KMS-11 (cell line): ENCODE data around the gene AMACR.

Experiments
- H2AFZ ChIP-seq: fragments of 200-600 bp; sonication (generic); 2 replicates; pipeline ENCODE4 v1.6.1; 2016; ENCODE audit warnings: antibody characterized with exemption, mixed run types, low read depth
- H3K27ac ChIP-seq: fragments of 200-600 bp; sonication (generic); 2 replicates; pipeline ENCODE4 v1.6.1; 2016; ENCODE audit warnings: mild to moderate bottlenecking, mixed run types
- H3K27me3 ChIP-seq: fragments of 200-600 bp; sonication (generic); 2 replicates; pipeline ENCODE4 v1.6.1; 2017; ENCODE audit warnings: mild to moderate bottlenecking, low read depth, mixed run types, moderate library complexity; ENCODE audit not compliant: insufficient read depth
- H3K36me3 ChIP-seq: fragments of 200-600 bp; sonication (generic); 2 replicates; pipeline ENCODE4 v1.6.1; 2017; ENCODE audit warnings: mild to moderate bottlenecking, mixed run types; ENCODE audit not compliant: insufficient read depth
- H3K4me1 ChIP-seq: fragments of 200-600 bp; sonication (generic); 2 replicates; pipeline ENCODE4 v1.6.1; 2016; ENCODE audit warnings: mild to moderate bottlenecking, low read depth, mixed run types; ENCODE audit not compliant: poor library complexity, severe bottlenecking
- H3K4me2 ChIP-seq: fragments of 200-600 bp; sonication (generic); 2 replicates; pipeline ENCODE4 v1.7.0; 2016; ENCODE audit warnings: mild to moderate bottlenecking, mixed run types
- H3K4me3 ChIP-seq: fragments of 200-600 bp; sonication (generic); IDR thresholded peaks from 2 replicates; pipeline ENCODE4 v1.6.1; 2017; ENCODE audit warnings: low read depth, low read length, mixed read lengths; ENCODE audit not compliant: insufficient read depth
- H3K79me2 ChIP-seq: fragments of 200-600 bp; sonication (generic); 2 replicates; pipeline ENCODE4 v1.6.1; 2016; ENCODE audit warnings: low read depth, mixed run types; ENCODE audit not compliant: insufficient read depth
- H3K9ac ChIP-seq: fragments of 200-600 bp; sonication (generic); 2 replicates; pipeline ENCODE4 v1.6.1; 2016; ENCODE audit warnings: mild to moderate bottlenecking, mixed run types
- H4K20me1 ChIP-seq: fragments of 200-600 bp; sonication (generic); 2 replicates; pipeline ENCODE4 v1.6.1; 2016; ENCODE audit warnings: mild to moderate bottlenecking, mixed run types; ENCODE audit not compliant: insufficient read depth
- TF ChIP-seq, protein P1 (sequence below): fragments of 200-600 bp; sonication (generic); conservative IDR thresholded peaks from 2 replicates; pipeline ENCODE4 v1.6.1; 2017; ENCODE audit warnings: low read depth, mild to moderate bottlenecking, antibody characterized with exemption, low read length, moderate library complexity, mixed read lengths

The AMACR gene

DNA sequence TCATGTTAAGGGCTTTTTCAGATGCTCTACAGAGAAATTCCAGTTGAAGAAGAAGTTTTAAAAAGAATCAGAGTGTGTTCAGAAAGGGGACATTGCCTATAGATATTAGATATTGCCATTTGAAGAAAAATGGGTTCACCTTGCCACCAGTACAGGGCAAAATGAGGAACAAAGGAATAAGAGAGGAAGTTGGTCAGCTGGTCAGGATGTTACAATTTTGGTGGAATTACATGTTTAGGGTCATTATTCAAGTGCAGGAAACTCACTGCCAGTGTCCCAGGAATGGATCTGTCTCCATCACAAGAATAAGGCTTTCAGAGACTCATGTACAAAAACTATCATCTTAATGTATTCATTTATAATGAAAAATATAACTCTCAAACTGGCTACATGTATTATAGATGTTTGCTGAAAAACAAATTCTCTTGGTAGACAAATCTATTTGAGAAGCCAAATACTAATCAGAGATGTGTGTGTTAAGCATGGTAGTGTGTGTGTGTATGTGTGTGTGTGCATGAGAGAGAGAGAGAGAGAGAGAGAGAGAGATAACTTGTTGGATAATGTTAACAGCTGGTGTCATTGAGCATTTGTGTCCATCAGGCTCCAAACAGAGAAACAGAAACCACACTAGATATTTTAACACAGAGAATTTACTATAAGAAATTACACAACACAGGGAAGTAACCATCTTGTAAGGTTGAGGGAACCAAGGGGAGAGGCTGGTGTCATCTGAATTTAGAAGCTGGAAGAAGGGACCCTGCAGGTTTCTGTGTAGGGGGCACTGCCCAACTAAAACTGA lies 40.1 kb upstream of the AMACR start:
- H3K4me3 ChIP-seq = no peak overlapping the region
- H3K4me2 ChIP-seq = no peak overlapping the region
- H3K79me2 ChIP-seq = no peaks in the 10 kb centered on the region
- no peaks in the 10 kb centered on the region for H3K4me1 ChIP-seq
- H3K9ac ChIP-seq = no peak overlapping the region
- H4K20me1 ChIP-seq = no peaks in the 10 kb centered on the region
- H3K27me3 ChIP-seq = no peaks in the 10 kb centered on the region
- no peak overlapping the region for H2AFZ ChIP-seq
- H3K36me3 ChIP-seq = no peaks in the 10 kb centered on the region
- H3K27ac ChIP-seq = no peak overlapping the region
- TF ChIP-seq, protein P1, sequence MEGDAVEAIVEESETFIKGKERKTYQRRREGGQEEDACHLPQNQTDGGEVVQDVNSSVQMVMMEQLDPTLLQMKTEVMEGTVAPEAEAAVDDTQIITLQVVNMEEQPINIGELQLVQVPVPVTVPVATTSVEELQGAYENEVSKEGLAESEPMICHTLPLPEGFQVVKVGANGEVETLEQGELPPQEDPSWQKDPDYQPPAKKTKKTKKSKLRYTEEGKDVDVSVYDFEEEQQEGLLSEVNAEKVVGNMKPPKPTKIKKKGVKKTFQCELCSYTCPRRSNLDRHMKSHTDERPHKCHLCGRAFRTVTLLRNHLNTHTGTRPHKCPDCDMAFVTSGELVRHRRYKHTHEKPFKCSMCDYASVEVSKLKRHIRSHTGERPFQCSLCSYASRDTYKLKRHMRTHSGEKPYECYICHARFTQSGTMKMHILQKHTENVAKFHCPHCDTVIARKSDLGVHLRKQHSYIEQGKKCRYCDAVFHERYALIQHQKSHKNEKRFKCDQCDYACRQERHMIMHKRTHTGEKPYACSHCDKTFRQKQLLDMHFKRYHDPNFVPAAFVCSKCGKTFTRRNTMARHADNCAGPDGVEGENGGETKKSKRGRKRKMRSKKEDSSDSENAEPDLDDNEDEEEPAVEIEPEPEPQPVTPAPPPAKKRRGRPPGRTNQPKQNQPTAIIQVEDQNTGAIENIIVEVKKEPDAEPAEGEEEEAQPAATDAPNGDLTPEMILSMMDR = no peak

DNA sequence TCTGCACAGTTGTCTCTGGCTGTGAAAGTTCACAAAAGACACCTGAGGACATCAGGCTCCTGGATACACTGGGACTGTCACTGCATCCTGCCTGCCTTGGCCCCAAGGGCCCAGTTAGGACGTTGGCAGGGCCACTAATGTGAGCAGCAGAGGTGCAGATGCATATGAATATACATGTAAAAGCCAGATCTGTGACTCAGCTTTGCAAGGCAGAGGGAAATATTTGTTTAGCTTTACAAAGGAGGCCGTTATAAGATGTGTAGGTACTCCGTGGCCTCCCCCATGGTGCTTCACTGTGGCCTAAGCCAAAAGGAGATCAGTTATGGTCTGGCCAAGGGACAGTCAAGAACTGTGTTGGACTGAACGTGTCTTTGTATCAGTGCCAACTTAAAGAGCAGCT lies 39.3 kb upstream of the AMACR start:
- Histone ChIP-seq H3K79me2 (no peaks in the 10 kb centered on the region), H3K9ac (no peak overlapping the region), H3K27ac (no peak overlapping the region), H3K4me1 (no peaks in the 10 kb centered on the region), H3K4me3 (no peak overlapping the region), H2AFZ (no peak overlapping the region), H3K27me3 (no peaks in the 10 kb centered on the region), H3K36me3 (no peaks in the 10 kb centered on the region), H4K20me1 (no peaks in the 10 kb centered on the region), H3K4me2 (no peak overlapping the region)
- TF ChIP-seq, protein P1 = no peak

DNA sequence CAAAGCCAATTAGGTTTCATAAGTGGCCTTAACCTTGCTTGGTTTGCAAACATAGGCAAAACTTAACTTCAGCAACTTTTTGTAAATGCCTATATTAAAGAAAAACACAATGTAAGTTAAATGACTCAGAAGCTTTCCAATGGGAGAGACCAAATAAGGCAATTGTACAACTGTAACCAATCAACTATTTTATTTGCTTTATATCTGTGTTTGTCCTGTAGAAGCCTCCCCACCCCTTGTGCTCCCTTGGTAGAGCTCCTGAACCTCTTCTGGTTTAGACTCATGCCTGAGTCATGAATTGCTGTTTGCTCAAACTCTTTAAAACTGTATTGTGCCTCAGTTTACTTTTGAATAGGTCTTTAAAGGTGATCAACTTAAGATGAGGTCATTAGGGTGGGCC lies 38.1 kb upstream of the AMACR start:
- H3K4me3 ChIP-seq = no peak overlapping the region
- H3K79me2 ChIP-seq = no peaks in the 10 kb centered on the region
- H3K4me2 ChIP-seq = no peak overlapping the region
- H3K36me3 ChIP-seq = no peaks in the 10 kb centered on the region
- H3K27me3 ChIP-seq = no peaks in the 10 kb centered on the region
- TF ChIP-seq, protein P1 = no peak
- H2AFZ ChIP-seq = no peak overlapping the region
- H3K9ac ChIP-seq = no peak overlapping the region
- H4K20me1 ChIP-seq = no peaks in the 10 kb centered on the region
- no peak overlapping the region for H3K27ac ChIP-seq
- H3K4me1 ChIP-seq = no peaks in the 10 kb centered on the region

GRCh38 chr5:34045023-34045422 lies 37.2 kb upstream of the AMACR start:
- no peaks in the 10 kb centered on the region for H3K4me1 ChIP-seq
- H3K79me2 ChIP-seq = no peaks in the 10 kb centered on the region
- H3K4me3 ChIP-seq = no peak overlapping the region
- no peaks in the 10 kb centered on the region for H4K20me1 ChIP-seq
- no peak overlapping the region for H3K27ac ChIP-seq
- H2AFZ ChIP-seq = no peak overlapping the region
- no peaks in the 10 kb centered on the region for H3K27me3 ChIP-seq
- no peaks in the 10 kb centered on the region for H3K36me3 ChIP-seq
- H3K9ac ChIP-seq = no peak overlapping the region
- no peak overlapping the region for H3K4me2 ChIP-seq
- TF ChIP-seq, protein P1 = no peak
